ENCODE results near the gene VMAC.

VMAC gene

GRCh38 chr19:5941673-5942072 is 37.0 kb downstream of the VMAC start:
- H3K36me3 ChIP-seq (ENCODE audit: control insufficient read depth, insufficient read depth, low read length) = peaks cover 8% of the 10 kb centered on the region
- H3K27me3 ChIP-seq (ENCODE audit: control insufficient read depth, insufficient read depth, low read length, poor library complexity, severe bottlenecking) = no peaks in the 10 kb centered on the region
- H3K4me1 ChIP-seq (ENCODE audit: control insufficient read depth, insufficient read depth, low read length) = peaks cover 7% of the 10 kb centered on the region
- no peak overlapping the region for H3K27ac ChIP-seq (ENCODE audit: insufficient read depth, low read depth, low read length, poor library complexity, severe bottlenecking)
- no peak overlapping the region for H3K4me3 ChIP-seq (ENCODE audit: insufficient read depth, low read depth, low read length)
- H3K9me3 ChIP-seq (ENCODE audit: control insufficient read depth, low read length) = no peaks in the 10 kb centered on the region
- WGBS, 2 experiments = 88 to 92% methylated on average over 11 of the region's 11 CpGs

GRCh38 chr19:5943045-5943444 is 38.4 kb downstream of the VMAC start:
- Histone ChIP-seq H3K36me3 (ENCODE audit: control insufficient read depth, insufficient read depth, low read length) (peaks cover 8% of the 10 kb centered on the region), H3K27me3 (ENCODE audit: control insufficient read depth, insufficient read depth, low read length, poor library complexity, severe bottlenecking) (no peaks in the 10 kb centered on the region), H3K4me3 (ENCODE audit: insufficient read depth, low read depth, low read length) (no peak overlapping the region), H3K27ac (ENCODE audit: insufficient read depth, low read depth, low read length, poor library complexity, severe bottlenecking) (no peak overlapping the region), H3K4me1 (ENCODE audit: control insufficient read depth, insufficient read depth, low read length) (peaks cover 15% of the 10 kb centered on the region), H3K9me3 (ENCODE audit: control insufficient read depth, low read length) (no peaks in the 10 kb centered on the region)
- WGBS, 2 experiments = 91 to 93% methylated on average over 10 of the region's 10 CpGs

- Histone ChIP-seq H3K27ac (ENCODE audit: insufficient read depth, low read depth, low read length, poor library complexity, severe bottlenecking) (no peak overlapping the region), H3K4me1 (ENCODE audit: control insufficient read depth, insufficient read depth, low read length) (peaks cover 18% of the 10 kb centered on the region), H3K27me3 (ENCODE audit: control insufficient read depth, insufficient read depth, low read length, poor library complexity, severe bottlenecking) (no peaks in the 10 kb centered on the region), H3K36me3 (ENCODE audit: control insufficient read depth, insufficient read depth, low read length) (peaks cover 8% of the 10 kb centered on the region), H3K4me3 (ENCODE audit: insufficient read depth, low read depth, low read length) (no peak overlapping the region), H3K9me3 (ENCODE audit: control insufficient read depth, low read length) (no peaks in the 10 kb centered on the region)
- WGBS, 2 experiments = 81 to 84% methylated on average over 10 of the region's 10 CpGs
Observed at GRCh38 chr19:5943623-5944022, 39.0 kb downstream of the VMAC start.

GRCh38 chr19:5947435-5947834 is 42.8 kb downstream of the VMAC start:
- H3K27me3 ChIP-seq (ENCODE audit: control insufficient read depth, insufficient read depth, low read length, poor library complexity, severe bottlenecking) = no peaks in the 10 kb centered on the region
- H3K36me3 ChIP-seq (ENCODE audit: control insufficient read depth, insufficient read depth, low read length) = no peaks in the 10 kb centered on the region
- no peaks in the 10 kb centered on the region for H3K9me3 ChIP-seq (ENCODE audit: control insufficient read depth, low read length)
- 60 to 68% methylated on average over 13 of the region's 13 CpGs for WGBS, 2 experiments
- H3K4me1 ChIP-seq (ENCODE audit: control insufficient read depth, insufficient read depth, low read length) = peaks cover 45% of the 10 kb centered on the region
- H3K4me3 ChIP-seq (ENCODE audit: insufficient read depth, low read depth, low read length) = no peak overlapping the region
- H3K27ac ChIP-seq (ENCODE audit: insufficient read depth, low read depth, low read length, poor library complexity, severe bottlenecking) = no peak overlapping the region

GRCh38 chr19:5948752-5949564 is 44.3 kb downstream of the VMAC start:
- Histone ChIP-seq H3K4me1 (ENCODE audit: control insufficient read depth, insufficient read depth, low read length) (peaks cover 60% of the 10 kb centered on the region), H3K27ac (ENCODE audit: insufficient read depth, low read depth, low read length, poor library complexity, severe bottlenecking) (peak overlapping the region; percentile 27), H3K36me3 (ENCODE audit: control insufficient read depth, insufficient read depth, low read length) (no peaks in the 10 kb centered on the region)

GRCh38 chr19:5949792-5950305 is 45.2 kb downstream of the VMAC start:
- H3K9me3 ChIP-seq (ENCODE audit: control insufficient read depth, low read length) = no peaks in the 10 kb centered on the region
- H3K36me3 ChIP-seq (ENCODE audit: control insufficient read depth, insufficient read depth, low read length) = no peaks in the 10 kb centered on the region
- no peak overlapping the region for H3K4me3 ChIP-seq (ENCODE audit: insufficient read depth, low read depth, low read length)
- H3K4me1 ChIP-seq (ENCODE audit: control insufficient read depth, insufficient read depth, low read length) = peaks cover 68% of the 10 kb centered on the region
- H3K27ac ChIP-seq (ENCODE audit: insufficient read depth, low read depth, low read length, poor library complexity, severe bottlenecking) = no peak overlapping the region
- no peaks in the 10 kb centered on the region for H3K27me3 ChIP-seq (ENCODE audit: control insufficient read depth, insufficient read depth, low read length, poor library complexity, severe bottlenecking)
- 92 to 94% methylated on average over 13 of the region's 13 CpGs for WGBS, 2 experiments

More at GRCh38 chr19:5948752-5949564, 44.3 kb downstream of the VMAC start:
- Histone ChIP-seq H3K9me3 (ENCODE audit: control insufficient read depth, low read length) (no peaks in the 10 kb centered on the region), H3K27me3 (ENCODE audit: control insufficient read depth, insufficient read depth, low read length, poor library complexity, severe bottlenecking) (no peaks in the 10 kb centered on the region), H3K4me3 (ENCODE audit: insufficient read depth, low read depth, low read length) (no peak overlapping the region)
- WGBS, 2 experiments = 76% methylated on average over 13 of the region's 13 CpGs

- Histone ChIP-seq H3K4me3 (ENCODE audit: insufficient read depth, low read depth, low read length) (no peak overlapping the region), H3K36me3 (ENCODE audit: control insufficient read depth, insufficient read depth, low read length) (no peaks in the 10 kb centered on the region), H3K27me3 (ENCODE audit: control insufficient read depth, insufficient read depth, low read length, poor library complexity, severe bottlenecking) (no peaks in the 10 kb centered on the region), H3K27ac (ENCODE audit: insufficient read depth, low read depth, low read length, poor library complexity, severe bottlenecking) (peak overlapping the region; percentile 87), H3K9me3 (ENCODE audit: control insufficient read depth, low read length) (no peaks in the 10 kb centered on the region), H3K4me1 (ENCODE audit: control insufficient read depth, insufficient read depth, low read length) (peaks cover 69% of the 10 kb centered on the region)
- 43 to 46% methylated on average over 3 of the region's 3 CpGs for WGBS, 2 experiments
Observed at GRCh38 chr19:5950741-5951140, 46.1 kb downstream of the VMAC start.

GRCh38 chr19:5951338-5951861 is 46.7 kb downstream of the VMAC start:
- H3K9me3 ChIP-seq (ENCODE audit: control insufficient read depth, low read length) = no peaks in the 10 kb centered on the region
- no peak overlapping the region for H3K4me3 ChIP-seq (ENCODE audit: insufficient read depth, low read depth, low read length)
- H3K4me1 ChIP-seq (ENCODE audit: control insufficient read depth, insufficient read depth, low read length) = peaks cover 74% of the 10 kb centered on the region
- H3K27ac ChIP-seq (ENCODE audit: insufficient read depth, low read depth, low read length, poor library complexity, severe bottlenecking) = peak overlapping the region; percentile 87
- 17% methylated on average over 19 of the region's 19 CpGs for WGBS, 2 experiments
- H3K27me3 ChIP-seq (ENCODE audit: control insufficient read depth, insufficient read depth, low read length, poor library complexity, severe bottlenecking) = no peaks in the 10 kb centered on the region
- H3K36me3 ChIP-seq (ENCODE audit: control insufficient read depth, insufficient read depth, low read length) = no peaks in the 10 kb centered on the region

- Histone ChIP-seq H3K9me3 (ENCODE audit: control insufficient read depth, low read length) (no peaks in the 10 kb centered on the region), H3K27me3 (ENCODE audit: control insufficient read depth, insufficient read depth, low read length, poor library complexity, severe bottlenecking) (no peaks in the 10 kb centered on the region), H3K36me3 (ENCODE audit: control insufficient read depth, insufficient read depth, low read length) (no peaks in the 10 kb centered on the region), H3K27ac (ENCODE audit: insufficient read depth, low read depth, low read length, poor library complexity, severe bottlenecking) (no peak overlapping the region), H3K4me3 (ENCODE audit: insufficient read depth, low read depth, low read length) (no peak overlapping the region), H3K4me1 (ENCODE audit: control insufficient read depth, insufficient read depth, low read length) (peaks cover 72% of the 10 kb centered on the region)
- WGBS, 2 experiments = 82 to 83% methylated on average over 18 of the region's 18 CpGs
Observed at GRCh38 chr19:5952193-5953029, 47.7 kb downstream of the VMAC start.
